PC-3 (cell line): ENCODE data around the gene NOL9.

Source experiments
- CTCF ChIP-seq: fragments of 300-600 bp; sonication (generic); conservative IDR thresholded peaks from 2 replicates; pipeline ENCODE4 v1.5.1; 2017; ENCODE audit warnings: antibody characterized with exemption, low read depth, mild to moderate bottlenecking, low read length
- EZH2 ChIP-seq: fragments of 300-600 bp; sonication (generic); IDR thresholded peaks from one replicate; pipeline ENCODE4 v1.6.1; 2017; ENCODE audit warnings: antibody characterized with exemption, mild to moderate bottlenecking, low read length; ENCODE audit not compliant: unreplicated experiment
- EZH2phosphoT487 ChIP-seq: fragments of 300-600 bp; sonication (generic); IDR thresholded peaks from 2 replicates; pipeline ENCODE4 v1.6.1; 2018; ENCODE audit warnings: mild to moderate bottlenecking, antibody characterized with exemption, low read length, borderline replicate concordance

GRCh38 chr1:6483761-6484117, 70.6 kb downstream of the NOL9 start:
- TF ChIP-seq EZH2phosphoT487 (no peak), CTCF (no peak), EZH2 (no peak)
